ENCODE data around the gene CYB561. TPM values are rescaled to one million over a fixed set of nuclear protein-coding genes. Genes with fewer than 3 reads are reported as not detected.

Gene CYB561
- total RNA-seq, 2 donors from 2014 or later = 13.4 to 13.7 TPM

DNA sequence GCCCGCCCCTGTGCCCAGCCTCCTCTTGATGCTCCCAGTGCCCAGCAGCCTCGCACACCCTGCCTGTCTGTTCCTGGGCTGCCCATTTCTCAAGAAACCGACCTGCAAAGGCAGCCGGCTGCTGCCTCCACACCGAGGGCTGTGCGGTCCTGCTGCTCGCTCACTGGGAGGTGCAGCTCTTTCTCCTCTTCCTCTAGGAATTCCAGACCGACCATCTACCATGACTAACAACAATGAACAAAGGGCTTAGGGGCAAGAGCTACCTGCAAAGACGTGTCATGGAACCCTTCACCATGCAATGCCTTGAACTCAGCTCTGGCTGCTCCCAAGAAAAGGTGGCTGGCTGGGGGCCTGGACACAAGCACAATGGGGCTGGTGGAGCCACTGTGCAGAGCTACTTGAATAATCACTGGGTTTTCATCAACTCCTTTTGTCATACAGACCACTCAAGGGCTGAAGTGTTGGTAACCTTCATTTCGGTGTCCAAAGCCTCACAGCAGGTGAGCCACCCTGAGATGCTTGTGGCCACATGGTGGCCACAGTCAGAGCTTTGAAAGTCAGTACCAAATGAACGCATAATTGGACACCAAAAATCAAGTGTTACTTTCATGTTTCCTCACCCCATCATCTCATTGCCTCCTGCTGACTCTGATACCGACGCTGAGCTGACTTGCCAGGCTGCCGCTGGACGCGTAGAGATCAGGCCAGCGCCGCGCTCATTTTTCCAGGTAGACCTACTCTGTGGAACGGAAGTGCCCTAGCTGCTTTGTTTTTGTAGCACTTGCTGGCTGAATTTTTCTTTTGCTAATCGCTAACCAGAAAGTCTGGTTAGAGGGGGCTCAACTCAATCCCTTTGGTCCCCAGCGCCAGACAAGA lies 19.8 kb downstream of the CYB561 start:
- peaks cover 0 to 10% of the 10 kb centered on the region in 2 donors for H3K4me1 ChIP-seq
- H3K27me3 ChIP-seq = no peaks in the 10 kb centered on the region
- no peak overlapping the region for H3K4me3 ChIP-seq
- H3K36me3 ChIP-seq = peaks cover 4% of the 10 kb centered on the region
- no peaks in the 10 kb centered on the region for H3K9me3 ChIP-seq
- H3K27ac ChIP-seq = no peak overlapping the region
- DNase-seq (ENCODE audit: low spot score) = no peak
- TF ChIP-seq, protein P1, sequence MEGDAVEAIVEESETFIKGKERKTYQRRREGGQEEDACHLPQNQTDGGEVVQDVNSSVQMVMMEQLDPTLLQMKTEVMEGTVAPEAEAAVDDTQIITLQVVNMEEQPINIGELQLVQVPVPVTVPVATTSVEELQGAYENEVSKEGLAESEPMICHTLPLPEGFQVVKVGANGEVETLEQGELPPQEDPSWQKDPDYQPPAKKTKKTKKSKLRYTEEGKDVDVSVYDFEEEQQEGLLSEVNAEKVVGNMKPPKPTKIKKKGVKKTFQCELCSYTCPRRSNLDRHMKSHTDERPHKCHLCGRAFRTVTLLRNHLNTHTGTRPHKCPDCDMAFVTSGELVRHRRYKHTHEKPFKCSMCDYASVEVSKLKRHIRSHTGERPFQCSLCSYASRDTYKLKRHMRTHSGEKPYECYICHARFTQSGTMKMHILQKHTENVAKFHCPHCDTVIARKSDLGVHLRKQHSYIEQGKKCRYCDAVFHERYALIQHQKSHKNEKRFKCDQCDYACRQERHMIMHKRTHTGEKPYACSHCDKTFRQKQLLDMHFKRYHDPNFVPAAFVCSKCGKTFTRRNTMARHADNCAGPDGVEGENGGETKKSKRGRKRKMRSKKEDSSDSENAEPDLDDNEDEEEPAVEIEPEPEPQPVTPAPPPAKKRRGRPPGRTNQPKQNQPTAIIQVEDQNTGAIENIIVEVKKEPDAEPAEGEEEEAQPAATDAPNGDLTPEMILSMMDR (IDR thresholded peaks at IDR 0.05) = no peak

DNA sequence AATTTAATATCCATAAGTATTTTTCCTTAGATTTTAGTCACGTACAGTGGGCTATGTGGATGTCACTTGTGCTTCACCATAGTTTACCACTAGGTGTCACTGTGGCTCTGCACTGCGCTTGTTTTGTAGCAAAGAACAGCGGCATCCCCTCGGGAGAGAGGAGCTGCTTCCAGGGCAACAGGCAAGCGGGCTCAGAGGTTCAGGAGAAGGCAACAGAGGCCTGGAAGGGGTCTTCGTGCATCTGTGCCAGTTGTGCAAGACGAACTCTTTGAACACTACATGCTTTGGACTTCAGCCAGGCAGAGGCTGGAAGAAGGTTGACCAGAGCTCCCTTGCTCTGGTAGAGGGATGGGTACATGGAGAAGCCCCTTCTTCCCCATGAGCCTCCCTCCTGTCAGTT lies 20.6 kb downstream of the CYB561 start:
- H3K27me3 ChIP-seq = no peaks in the 10 kb centered on the region
- H3K9me3 ChIP-seq = no peaks in the 10 kb centered on the region
- H3K4me3 ChIP-seq = no peak overlapping the region
- H3K36me3 ChIP-seq = peaks cover 4% of the 10 kb centered on the region
- DNase-seq (ENCODE audit: low spot score) = peak; percentile 79
- H3K27ac ChIP-seq = no peak overlapping the region
- TF ChIP-seq, protein P1 (IDR thresholded peaks at IDR 0.05) = peak; percentile 85 to 95
- H3K4me1 ChIP-seq = peaks cover 0 to 10% of the 10 kb centered on the region in 2 donors

DNA sequence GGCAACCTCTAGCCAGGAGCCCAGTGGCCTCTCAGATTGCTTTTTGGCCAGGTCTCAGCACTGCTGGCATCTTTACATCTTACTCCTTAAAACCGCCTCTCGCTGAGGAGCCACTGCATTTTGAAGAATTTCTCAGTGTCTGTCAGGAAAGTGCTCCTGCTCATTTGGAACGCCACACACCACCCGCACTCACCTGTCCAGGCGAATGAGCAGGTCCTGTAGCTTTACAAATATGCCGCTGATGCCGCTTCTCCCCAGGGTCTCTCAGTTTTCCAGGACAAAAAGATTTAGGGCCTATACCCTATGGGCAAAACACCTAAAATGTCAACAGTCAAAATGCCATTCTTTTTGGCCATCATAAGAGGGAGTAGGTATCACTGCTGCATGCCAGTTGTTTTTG lies 22.1 kb downstream of the CYB561 start:
- H3K4me1 ChIP-seq = peaks cover 0 to 10% of the 10 kb centered on the region in 2 donors
- no peaks in the 10 kb centered on the region for H3K27me3 ChIP-seq
- peaks cover 4% of the 10 kb centered on the region for H3K36me3 ChIP-seq
- H3K9me3 ChIP-seq = no peaks in the 10 kb centered on the region
- no peak overlapping the region for H3K4me3 ChIP-seq
- no peak for DNase-seq (ENCODE audit: low spot score)
- H3K27ac ChIP-seq = no peak overlapping the region
- TF ChIP-seq, protein P1 (IDR thresholded peaks at IDR 0.05) = no peak

DNA sequence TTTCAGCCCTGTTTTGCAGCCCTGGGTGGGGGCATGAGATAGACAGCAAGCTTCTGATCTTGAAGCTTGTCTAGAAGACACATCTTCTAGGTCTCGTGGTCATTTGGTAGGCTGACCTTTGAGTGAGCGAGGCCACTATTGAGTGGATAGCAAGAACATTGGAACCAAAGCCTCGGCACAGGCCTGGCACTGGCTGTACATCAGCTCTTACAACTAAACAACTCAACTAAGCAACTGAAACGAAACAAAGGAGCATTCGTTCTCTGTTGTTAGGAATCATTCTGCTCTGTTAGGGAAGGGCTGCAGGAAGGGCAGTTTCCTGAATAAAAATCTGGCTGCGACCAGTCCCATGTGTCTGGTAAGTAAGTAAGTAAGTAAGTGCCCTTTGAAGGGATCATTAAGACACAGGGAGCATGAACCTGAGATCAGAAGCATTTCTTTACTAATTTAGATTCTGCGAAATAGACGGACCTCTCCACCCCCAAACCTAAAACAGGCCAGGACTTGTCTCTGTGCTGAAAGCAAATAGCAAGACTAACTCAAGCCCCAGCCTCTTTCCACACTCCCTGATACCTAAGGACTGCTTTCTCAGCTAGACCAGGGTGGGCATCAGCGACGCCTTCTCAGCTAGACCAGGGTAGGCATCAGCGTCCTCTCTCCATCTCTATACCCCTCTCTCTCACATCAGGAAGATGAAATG lies 22.7 kb downstream of the CYB561 start:
- H3K36me3 ChIP-seq = peaks cover 4% of the 10 kb centered on the region
- H3K4me3 ChIP-seq = no peak overlapping the region
- no peaks in the 10 kb centered on the region for H3K27me3 ChIP-seq
- H3K9me3 ChIP-seq = no peaks in the 10 kb centered on the region
- TF ChIP-seq, protein P1 (IDR thresholded peaks at IDR 0.05) = no peak
- no peak for DNase-seq (ENCODE audit: low spot score)
- peaks cover 0 to 10% of the 10 kb centered on the region in 2 donors for H3K4me1 ChIP-seq
- no peak overlapping the region for H3K27ac ChIP-seq

DNA sequence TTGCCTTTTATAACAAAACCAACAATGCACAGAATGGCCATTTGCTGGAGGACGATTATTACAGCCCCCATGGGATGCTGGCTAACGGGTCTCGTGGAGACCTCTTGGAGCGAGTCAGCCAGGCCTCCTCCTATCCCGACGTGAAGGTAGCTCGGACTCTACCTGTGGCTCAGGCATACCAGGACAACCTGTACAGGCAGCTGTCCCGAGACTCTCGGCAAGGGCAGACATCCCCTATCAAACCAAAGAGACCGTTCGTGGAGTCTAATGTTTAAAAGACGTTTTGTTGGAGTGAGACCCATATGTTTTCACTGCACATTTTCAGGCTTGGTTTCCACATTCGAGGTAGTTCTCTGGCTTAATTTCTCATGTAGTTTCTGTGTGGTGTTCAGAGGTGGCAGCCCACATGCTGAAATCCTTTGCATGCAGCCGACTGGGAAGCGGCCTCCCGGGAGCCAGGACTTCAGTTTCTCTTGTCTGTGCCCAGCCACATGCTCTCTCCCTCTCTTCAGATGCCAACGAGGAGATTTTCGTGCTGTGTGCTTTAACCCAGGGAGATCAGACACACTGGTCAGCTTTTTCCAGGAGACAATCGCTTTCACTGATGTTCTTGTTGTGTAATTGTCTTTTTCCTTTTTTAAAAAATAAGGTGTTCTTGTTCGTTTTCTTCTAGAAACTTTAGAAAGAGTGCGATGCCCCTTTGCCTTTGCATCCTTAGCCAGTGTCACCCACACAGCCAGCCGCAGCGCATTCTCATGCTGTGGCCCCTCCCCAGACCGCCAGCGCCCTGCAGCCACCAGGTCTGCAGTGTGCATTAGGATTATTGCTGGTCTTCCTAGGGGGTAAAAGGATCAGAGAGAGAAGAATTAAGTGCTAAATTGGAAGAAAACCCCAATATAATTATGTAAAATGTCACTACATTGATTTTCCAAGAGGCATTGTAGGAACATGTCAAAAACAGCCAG lies 24.1 kb downstream of the CYB561 start:
- no peaks in the 10 kb centered on the region for H3K9me3 ChIP-seq
- no peak overlapping the region for H3K4me3 ChIP-seq
- no peak overlapping the region for H3K27ac ChIP-seq
- H3K4me1 ChIP-seq = peaks cover 0 to 10% of the 10 kb centered on the region in 2 donors
- peaks cover 4% of the 10 kb centered on the region for H3K36me3 ChIP-seq
- H3K27me3 ChIP-seq = no peaks in the 10 kb centered on the region
- DNase-seq (ENCODE audit: low spot score) = no peak
- TF ChIP-seq, protein P1 (IDR thresholded peaks at IDR 0.05) = no peak

All from right atrium auricular region (tissue), 2 donors.